Measurements from ENCODE around the gene CDK1.

CDK1 gene

GRCh38 chr10:60778214-60778970 is at the start of gene CDK1:
Gene CDK1, plus strand, starts transcription at chr10:60778478. Its CDS starts 1,688 bp downstream, at chr10:60780166.
- no peak for TF ChIP-seq CTCF (IDR thresholded peaks at IDR 0.05; ENCODE audit: low read depth, low read length, missing control alignments)
- DNase-seq (ENCODE audit: low read depth): peak; percentile 97
- in situ Hi-C loops (cut with HindIII; ENCODE audit: low sequenced_read_pairs): no loop called here
- H3K4me3 ChIP-seq (ENCODE audit: low read depth, low read length): peak within 1 kb of the TSS; percentile 69

DNA sequence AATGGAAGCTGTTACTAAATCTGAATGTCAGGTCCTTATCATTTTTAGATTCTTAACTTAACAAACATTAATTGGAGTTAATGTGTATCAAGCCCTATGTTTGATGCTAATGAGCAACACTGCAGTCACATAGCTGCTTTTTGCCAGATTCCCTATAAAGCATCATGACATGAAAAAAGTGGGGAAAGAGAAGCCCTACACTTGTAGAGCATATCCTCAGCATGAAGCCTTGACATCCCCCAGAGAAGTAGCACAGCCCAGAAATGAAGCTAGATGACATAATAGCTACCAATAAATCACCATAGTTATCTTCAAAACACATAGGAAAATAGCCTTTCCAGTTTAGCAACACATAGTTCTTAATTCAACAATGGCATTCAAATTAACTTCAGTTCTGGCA is 49.2 kb upstream of the CDK1 start:
- no peak for DNase-seq (ENCODE audit: low read depth)
- TF ChIP-seq CTCF (IDR thresholded peaks at IDR 0.05; ENCODE audit: low read depth, low read length, missing control alignments): no peak
- in situ Hi-C loops (cut with HindIII; ENCODE audit: low sequenced_read_pairs): no loop called here
- H3K4me3 ChIP-seq (ENCODE audit: low read depth, low read length): no peak overlapping the region

- in situ Hi-C loops (cut with HindIII; ENCODE audit: low sequenced_read_pairs): no loop called here
- TF ChIP-seq CTCF (IDR thresholded peaks at IDR 0.05; ENCODE audit: low read depth, low read length, missing control alignments): no peak
- DNase-seq (ENCODE audit: low read depth): no peak
- H3K4me3 ChIP-seq (ENCODE audit: low read depth, low read length): no peak overlapping the region
Measured at GRCh38 chr10:60731134-60731885, 47.0 kb upstream of the CDK1 start.

GRCh38 chr10:60732198-60732806 is 46.0 kb upstream of the CDK1 start:
- TF ChIP-seq CTCF (IDR thresholded peaks at IDR 0.05; ENCODE audit: low read depth, low read length, missing control alignments): no peak
- no peak for DNase-seq (ENCODE audit: low read depth)
- H3K4me3 ChIP-seq (ENCODE audit: low read depth, low read length): peak overlapping the region; percentile 58
- in situ Hi-C loops (cut with HindIII; ENCODE audit: low sequenced_read_pairs): no loop called here

- peak; percentile 14 for TF ChIP-seq CTCF (IDR thresholded peaks at IDR 0.05; ENCODE audit: low read depth, low read length, missing control alignments)
- in situ Hi-C loops (cut with HindIII; ENCODE audit: low sequenced_read_pairs): no loop called here
- peak overlapping the region; percentile 58 for H3K4me3 ChIP-seq (ENCODE audit: low read depth, low read length)
- DNase-seq (ENCODE audit: low read depth): no peak
Measured at GRCh38 chr10:60732807-60733516, 45.3 kb upstream of the CDK1 start.

DNA sequence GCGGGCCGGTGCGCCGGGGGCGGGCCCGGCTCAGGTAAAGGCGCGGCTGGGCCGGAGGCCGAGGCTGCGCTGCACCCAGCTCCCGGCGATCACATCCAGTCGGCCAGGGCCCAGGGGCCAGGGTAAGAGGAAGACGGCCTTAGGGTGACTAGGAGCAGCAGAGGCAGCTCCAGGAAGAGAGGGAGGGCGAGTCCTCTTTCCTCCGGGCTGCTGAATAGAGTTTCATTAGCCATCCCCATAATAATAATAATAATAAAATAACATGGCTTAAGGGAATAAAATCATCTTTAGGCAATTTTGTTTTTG is 44.8 kb upstream of the CDK1 start:
- in situ Hi-C loops (cut with HindIII; ENCODE audit: low sequenced_read_pairs): no loop called here
- DNase-seq (ENCODE audit: low read depth): no peak
- H3K4me3 ChIP-seq (ENCODE audit: low read depth, low read length): peak overlapping the region; percentile 58
- TF ChIP-seq CTCF (IDR thresholded peaks at IDR 0.05; ENCODE audit: low read depth, low read length, missing control alignments): no peak

All from astrocyte of the cerebellum (primary cell).